ENCODE measurements around the gene CCNF.

CCNF gene

GRCh38 chr16:2422123-2422867 is 7.0 kb upstream of the CCNF start:
- H3K36me3 ChIP-seq (ENCODE audit: insufficient read depth, low read length), result no peaks in the 10 kb centered on the region
- no peak overlapping the region for H3K4me3 ChIP-seq (ENCODE audit: low read length)
- H2AFZ ChIP-seq (ENCODE audit: low read depth, low read length), result no peak overlapping the region

DNA sequence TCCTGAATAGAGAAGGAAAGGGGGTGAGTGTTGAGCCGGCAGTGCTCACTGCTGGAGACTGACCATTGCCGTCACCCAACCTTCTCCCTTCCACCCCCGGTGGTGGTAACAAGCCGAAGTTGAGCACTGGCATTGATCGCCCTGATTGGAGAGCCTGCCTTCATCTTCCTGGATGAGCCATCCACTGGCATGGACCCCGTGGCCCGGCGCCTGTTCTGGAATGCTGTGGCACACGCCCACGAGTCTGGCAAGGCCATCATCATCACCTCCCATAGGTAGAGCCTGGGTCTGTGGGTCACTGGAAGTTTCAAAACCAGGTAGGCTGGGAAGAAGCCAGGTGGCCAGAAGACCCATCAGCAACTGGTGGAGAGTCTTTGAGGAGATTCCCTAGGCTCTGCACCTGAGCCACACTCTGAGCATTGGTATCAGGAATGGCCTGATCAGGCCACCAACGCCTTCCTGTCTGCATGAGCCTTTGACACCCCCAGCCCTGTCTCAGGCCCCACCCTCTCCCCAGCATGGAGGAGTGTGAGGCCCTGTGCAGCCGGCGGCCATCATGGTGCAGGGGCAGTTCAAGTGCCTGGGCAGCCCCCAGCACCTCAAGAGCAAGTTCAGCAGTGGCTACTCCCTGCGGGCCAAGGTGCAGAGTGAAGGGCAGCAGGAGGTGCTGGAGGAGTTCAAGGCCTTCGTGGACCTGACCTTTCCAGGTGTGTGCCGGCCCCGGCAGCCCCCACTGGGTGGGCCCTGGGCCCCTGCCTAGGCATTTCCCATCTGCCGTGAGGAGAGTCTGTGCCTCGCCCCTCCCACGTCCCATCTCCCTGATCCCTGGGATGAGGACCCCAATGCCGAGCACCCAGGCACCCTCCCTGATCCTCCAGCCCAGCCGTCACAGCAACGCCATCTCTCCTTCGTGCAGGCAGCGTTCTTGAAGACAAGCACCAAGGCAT is 4.9 kb upstream of the CCNF start:
- H2AFZ ChIP-seq (ENCODE audit: low read depth, low read length), result no peak overlapping the region

More at GRCh38 chr16:2422123-2422867, 7.0 kb upstream of the CCNF start:
- H3K9me3 ChIP-seq (ENCODE audit: low read length), result no peaks in the 10 kb centered on the region
- H3K27me3 ChIP-seq (ENCODE audit: insufficient read depth, low read length), result no peaks in the 10 kb centered on the region
- H3K4me1 ChIP-seq (ENCODE audit: insufficient read depth, low read length), result no peaks in the 10 kb centered on the region

GRCh38 chr16:2425008-2425518 is 4.2 kb upstream of the CCNF start:
- Histone ChIP-seq H3K4me1 (ENCODE audit: insufficient read depth, low read length) (peaks cover 1% of the 10 kb centered on the region), H2AFZ (ENCODE audit: low read depth, low read length) (no peak overlapping the region), H3K27me3 (ENCODE audit: insufficient read depth, low read length) (no peaks in the 10 kb centered on the region), H3K9me3 (ENCODE audit: low read length) (no peaks in the 10 kb centered on the region), H3K4me3 (ENCODE audit: low read length) (no peak overlapping the region), H3K36me3 (ENCODE audit: insufficient read depth, low read length) (no peaks in the 10 kb centered on the region)

More for the DNA sequence above, 4.9 kb upstream of the CCNF start:
- no peak overlapping the region for H3K4me3 ChIP-seq (ENCODE audit: low read length)
- no peaks in the 10 kb centered on the region for H3K36me3 ChIP-seq (ENCODE audit: insufficient read depth, low read length)
- H3K27me3 ChIP-seq (ENCODE audit: insufficient read depth, low read length), result no peaks in the 10 kb centered on the region
- no peaks in the 10 kb centered on the region for H3K4me1 ChIP-seq (ENCODE audit: insufficient read depth, low read length)
- H3K9me3 ChIP-seq (ENCODE audit: low read length), result no peaks in the 10 kb centered on the region

DNA sequence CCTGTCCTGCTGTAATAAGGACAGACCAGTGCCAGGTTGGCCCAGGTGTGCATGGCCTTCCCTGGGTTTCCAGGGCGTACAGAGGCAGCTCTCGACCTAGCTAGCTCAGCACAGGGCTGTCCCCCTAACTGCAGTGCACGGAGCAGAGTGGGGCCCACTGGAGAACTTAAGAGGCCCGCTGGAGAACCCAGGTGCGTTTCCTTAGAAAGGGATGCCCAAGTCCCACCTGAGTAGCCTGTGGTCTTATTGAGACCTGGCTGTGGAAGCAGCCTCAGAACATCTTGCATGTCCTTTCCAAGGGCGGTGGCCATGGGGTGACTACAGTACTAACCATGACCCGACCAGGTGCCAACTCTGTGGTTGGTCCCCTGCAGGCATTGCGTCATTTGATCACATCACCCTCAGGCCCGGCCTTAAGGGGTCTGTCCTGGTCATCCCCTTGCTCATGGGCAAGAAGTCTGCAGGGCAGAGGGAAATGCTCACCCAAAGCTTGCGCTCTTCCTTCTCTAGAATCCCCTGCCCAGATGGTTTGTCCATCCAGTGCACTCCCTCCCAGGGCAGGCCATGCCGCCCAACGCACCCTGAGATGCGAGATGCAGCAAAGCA is 3.3 kb upstream of the CCNF start:
- Histone ChIP-seq H3K4me1 (ENCODE audit: insufficient read depth, low read length) (peaks cover 10% of the 10 kb centered on the region), H3K27me3 (ENCODE audit: insufficient read depth, low read length) (no peaks in the 10 kb centered on the region), H3K4me3 (ENCODE audit: low read length) (no peak overlapping the region), H2AFZ (ENCODE audit: low read depth, low read length) (no peak overlapping the region), H3K9me3 (ENCODE audit: low read length) (no peaks in the 10 kb centered on the region), H3K36me3 (ENCODE audit: insufficient read depth, low read length) (no peaks in the 10 kb centered on the region)

DNA sequence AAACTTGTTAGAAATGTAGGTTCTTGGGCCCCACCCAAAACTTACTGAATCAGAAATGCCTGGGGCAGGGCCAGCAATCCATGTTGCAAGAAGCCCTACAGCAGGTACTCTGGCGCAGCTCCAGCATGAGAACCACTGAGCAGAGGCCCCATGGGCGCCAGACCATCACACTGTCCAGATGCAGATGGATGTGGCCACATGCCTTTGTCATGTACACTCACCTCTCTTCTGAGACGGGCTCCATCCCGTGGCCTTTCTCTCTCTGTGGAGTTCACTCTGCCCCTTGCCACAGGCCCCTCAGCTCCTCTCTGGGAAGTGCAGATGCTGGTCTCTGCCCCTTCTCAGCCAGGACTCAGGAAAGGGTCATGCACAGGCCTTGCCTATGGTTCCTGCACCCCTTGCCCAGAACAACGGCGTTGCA is 2.3 kb upstream of the CCNF start:
- Histone ChIP-seq H3K36me3 (ENCODE audit: insufficient read depth, low read length) (peaks cover under 1% of the 10 kb centered on the region), H2AFZ (ENCODE audit: low read depth, low read length) (no peak overlapping the region), H3K4me1 (ENCODE audit: insufficient read depth, low read length) (peaks cover 14% of the 10 kb centered on the region), H3K4me3 (ENCODE audit: low read length) (no peak overlapping the region), H3K27me3 (ENCODE audit: insufficient read depth, low read length) (no peaks in the 10 kb centered on the region), H3K9me3 (ENCODE audit: low read length) (no peaks in the 10 kb centered on the region)

DNA sequence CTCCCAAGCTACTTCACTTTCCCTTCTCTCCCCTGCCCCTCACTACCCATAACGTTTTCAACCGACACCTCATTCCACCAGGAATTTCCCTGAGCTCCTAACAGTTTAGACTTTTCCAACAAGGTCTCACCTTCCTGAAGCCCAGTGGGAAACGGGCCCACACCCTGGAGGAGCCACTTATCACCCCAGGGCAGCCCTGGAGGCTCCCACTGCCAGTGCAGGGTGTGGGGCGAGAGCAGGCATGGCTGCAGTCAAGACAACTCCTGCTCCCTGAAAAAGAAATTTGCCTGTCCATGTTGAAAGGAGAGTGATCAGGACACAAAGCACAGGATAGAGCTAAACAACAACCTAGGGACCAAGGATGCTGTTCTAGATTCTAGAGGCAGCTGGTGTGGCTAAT is 1.7 kb upstream of the CCNF start:
- no peak overlapping the region for H3K4me3 ChIP-seq (ENCODE audit: low read length)
- no peaks in the 10 kb centered on the region for H3K27me3 ChIP-seq (ENCODE audit: insufficient read depth, low read length)
- H3K4me1 ChIP-seq (ENCODE audit: insufficient read depth, low read length), result peaks cover 14% of the 10 kb centered on the region
- H2AFZ ChIP-seq (ENCODE audit: low read depth, low read length), result no peak overlapping the region
- peaks cover 6% of the 10 kb centered on the region for H3K36me3 ChIP-seq (ENCODE audit: insufficient read depth, low read length)
- H3K9me3 ChIP-seq (ENCODE audit: low read length), result no peaks in the 10 kb centered on the region

DNA sequence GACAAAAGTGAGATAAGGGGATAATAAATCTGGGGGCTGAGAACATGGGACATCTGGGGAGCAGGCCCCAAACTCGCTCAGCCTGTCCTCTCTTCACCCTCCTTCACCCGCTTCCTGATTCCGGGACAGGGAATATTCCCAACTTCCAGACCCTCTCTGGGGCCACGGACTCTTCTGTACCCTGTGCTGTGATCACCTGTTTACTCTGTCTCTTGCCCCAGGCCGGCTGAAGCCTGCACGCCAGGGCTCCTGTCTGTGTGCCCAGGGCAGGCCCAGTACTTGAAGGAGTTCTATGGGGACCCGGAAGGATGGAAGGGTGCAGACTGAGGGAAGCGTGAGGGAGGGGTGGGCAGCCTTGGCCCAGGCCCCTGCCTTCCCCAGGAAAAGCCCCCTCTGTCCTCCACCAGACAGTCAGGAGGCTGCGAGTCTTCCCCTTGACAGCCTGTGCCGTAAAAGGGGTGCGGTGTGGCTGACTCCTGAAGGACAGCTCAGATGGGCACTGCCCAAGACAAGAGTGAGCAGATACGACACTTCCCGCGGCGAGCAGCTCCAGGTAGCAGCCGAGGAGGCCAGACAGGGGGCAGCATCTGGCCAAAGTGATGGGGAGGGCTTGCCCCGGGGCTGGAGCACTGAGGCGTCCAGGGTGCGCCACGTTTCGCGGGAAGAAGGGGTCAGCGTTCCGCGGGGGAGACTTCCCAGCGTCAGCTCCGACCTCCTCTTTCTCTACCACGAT is 1.0 kb upstream of the CCNF start:
- H3K36me3 ChIP-seq (ENCODE audit: insufficient read depth, low read length), result peaks cover 13% of the 10 kb centered on the region
- no peaks in the 10 kb centered on the region for H3K27me3 ChIP-seq (ENCODE audit: insufficient read depth, low read length)
- no peaks in the 10 kb centered on the region for H3K9me3 ChIP-seq (ENCODE audit: low read length)
- peak overlapping the region; percentile 85 for H2AFZ ChIP-seq (ENCODE audit: low read depth, low read length)
- peaks cover 14% of the 10 kb centered on the region for H3K4me1 ChIP-seq (ENCODE audit: insufficient read depth, low read length)
- peak overlapping the region; percentile 40 for H3K4me3 ChIP-seq (ENCODE audit: low read length)

DNA sequence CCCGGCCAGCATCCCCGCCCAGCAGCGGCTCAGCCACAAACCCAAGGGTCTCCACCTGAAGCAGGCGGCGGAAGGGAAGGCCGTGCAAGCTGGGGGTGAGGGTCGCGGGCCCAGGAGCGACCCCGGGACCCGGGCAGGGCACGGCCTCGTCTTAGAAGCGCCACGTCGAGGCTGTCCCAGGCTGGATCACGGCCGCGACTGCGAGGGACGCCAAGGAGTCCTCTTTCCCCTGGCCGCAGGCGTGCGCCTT is 538 bp upstream of the CCNF start:
- peak overlapping the region; percentile 85 for H2AFZ ChIP-seq (ENCODE audit: low read depth, low read length)
- peak overlapping the region; percentile 40 for H3K4me3 ChIP-seq (ENCODE audit: low read length)

GRCh38 chr16:2429771-2430663 is 770 bp downstream of the CCNF start:
- Histone ChIP-seq H3K4me1 (ENCODE audit: insufficient read depth, low read length) (peaks cover 14% of the 10 kb centered on the region), H2AFZ (ENCODE audit: low read depth, low read length) (peak overlapping the region; percentile 85), H3K36me3 (ENCODE audit: insufficient read depth, low read length) (peaks cover 22% of the 10 kb centered on the region)

More for the DNA sequence above, 538 bp upstream of the CCNF start:
- Histone ChIP-seq H3K9me3 (ENCODE audit: low read length) (no peaks in the 10 kb centered on the region), H3K27me3 (ENCODE audit: insufficient read depth, low read length) (no peaks in the 10 kb centered on the region), H3K4me1 (ENCODE audit: insufficient read depth, low read length) (peaks cover 14% of the 10 kb centered on the region), H3K36me3 (ENCODE audit: insufficient read depth, low read length) (peaks cover 17% of the 10 kb centered on the region)

GRCh38 chr16:2432286-2432685 is 3.0 kb downstream of the CCNF start:
- H3K27me3 ChIP-seq (ENCODE audit: insufficient read depth, low read length), result no peaks in the 10 kb centered on the region
- peaks cover 14% of the 10 kb centered on the region for H3K4me1 ChIP-seq (ENCODE audit: insufficient read depth, low read length)
- H2AFZ ChIP-seq (ENCODE audit: low read depth, low read length), result no peak overlapping the region
- no peaks in the 10 kb centered on the region for H3K9me3 ChIP-seq (ENCODE audit: low read length)
- peaks cover 40% of the 10 kb centered on the region for H3K36me3 ChIP-seq (ENCODE audit: insufficient read depth, low read length)
- no peak overlapping the region for H3K4me3 ChIP-seq (ENCODE audit: low read length)

More at GRCh38 chr16:2429771-2430663, 770 bp downstream of the CCNF start:
- no peaks in the 10 kb centered on the region for H3K27me3 ChIP-seq (ENCODE audit: insufficient read depth, low read length)
- H3K9me3 ChIP-seq (ENCODE audit: low read length), result no peaks in the 10 kb centered on the region
- peak overlapping the region; percentile 85 for H3K4me3 ChIP-seq (ENCODE audit: low read length)

GRCh38 chr16:2432801-2433505 is 3.7 kb downstream of the CCNF start:
- no peaks in the 10 kb centered on the region for H3K9me3 ChIP-seq (ENCODE audit: low read length)
- peaks cover 14% of the 10 kb centered on the region for H3K4me1 ChIP-seq (ENCODE audit: insufficient read depth, low read length)
- H3K36me3 ChIP-seq (ENCODE audit: insufficient read depth, low read length), result peaks cover 47% of the 10 kb centered on the region
- H2AFZ ChIP-seq (ENCODE audit: low read depth, low read length), result no peak overlapping the region
- H3K27me3 ChIP-seq (ENCODE audit: insufficient read depth, low read length), result no peaks in the 10 kb centered on the region
- H3K4me3 ChIP-seq (ENCODE audit: low read length), result no peak overlapping the region
